ENCODE data around the gene CNRIP1.

The CNRIP1 gene

DNA sequence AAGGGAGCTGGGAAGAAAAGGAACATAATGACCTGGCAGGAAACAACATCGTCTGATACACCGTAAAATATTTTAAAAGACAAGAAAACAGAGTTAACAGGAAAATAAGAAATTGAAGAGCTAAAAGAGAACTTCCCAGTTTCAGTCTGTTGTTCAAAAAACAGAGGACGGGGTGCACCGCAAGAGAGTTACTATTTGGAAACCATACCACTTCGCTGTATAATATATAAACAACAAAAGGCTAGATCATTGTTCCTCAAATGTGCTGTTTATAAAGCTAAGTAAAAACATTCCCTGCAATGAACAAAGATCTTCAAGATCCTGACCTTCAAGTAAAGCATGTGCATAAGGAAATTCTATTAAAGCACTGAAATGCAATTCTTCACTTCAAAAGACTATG is 69.6 kb downstream of the CNRIP1 start:
- no peak for DNase-seq

DNA sequence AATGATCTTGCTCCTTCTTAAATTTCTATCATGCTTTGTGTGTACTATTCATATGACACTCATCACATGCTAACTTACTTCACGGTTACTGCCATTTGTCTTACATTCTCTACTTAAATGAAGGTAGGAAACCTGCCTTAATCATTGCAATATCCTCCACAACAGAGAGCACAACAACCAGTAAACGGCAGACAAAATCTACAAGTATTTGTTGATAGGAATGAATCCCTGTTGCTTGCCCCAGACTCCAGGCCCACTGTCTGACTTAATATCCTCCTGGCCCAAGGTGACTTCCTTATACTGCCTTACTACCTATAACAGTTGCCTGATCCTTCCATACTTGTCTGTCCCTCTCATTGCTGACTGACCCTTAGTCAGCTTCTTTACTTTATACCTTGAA is 70.9 kb downstream of the CNRIP1 start:
- no peak for DNase-seq

- DNase-seq, result no peak
Observed at GRCh38 chr2:68248361-68248760, 71.4 kb downstream of the CNRIP1 start.

DNA sequence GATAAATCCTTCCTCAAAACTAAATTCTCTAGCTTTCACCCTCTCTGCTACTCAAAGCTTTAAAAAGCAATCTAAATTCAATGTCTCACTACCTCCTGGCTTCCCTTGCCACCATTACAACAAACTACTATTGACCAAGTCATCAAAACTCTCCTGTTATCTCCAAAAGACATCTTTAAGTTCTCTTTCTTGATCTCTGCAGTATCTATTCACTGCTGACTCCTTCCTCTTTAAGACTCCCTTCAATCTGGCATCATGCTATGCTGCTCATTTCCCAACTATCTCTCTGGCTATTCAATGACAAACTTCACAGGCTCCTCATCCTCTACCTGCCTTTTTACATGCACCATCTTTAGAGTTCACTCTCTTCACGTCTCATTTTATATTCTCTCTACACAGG is 73.4 kb downstream of the CNRIP1 start:
- DNase-seq, result no peak

- DNase-seq, result no peak
Observed at GRCh38 chr2:68245672-68246071, 74.1 kb downstream of the CNRIP1 start.

GRCh38 chr2:68245066-68245465 is 74.7 kb downstream of the CNRIP1 start:
- no peak for DNase-seq

DNA sequence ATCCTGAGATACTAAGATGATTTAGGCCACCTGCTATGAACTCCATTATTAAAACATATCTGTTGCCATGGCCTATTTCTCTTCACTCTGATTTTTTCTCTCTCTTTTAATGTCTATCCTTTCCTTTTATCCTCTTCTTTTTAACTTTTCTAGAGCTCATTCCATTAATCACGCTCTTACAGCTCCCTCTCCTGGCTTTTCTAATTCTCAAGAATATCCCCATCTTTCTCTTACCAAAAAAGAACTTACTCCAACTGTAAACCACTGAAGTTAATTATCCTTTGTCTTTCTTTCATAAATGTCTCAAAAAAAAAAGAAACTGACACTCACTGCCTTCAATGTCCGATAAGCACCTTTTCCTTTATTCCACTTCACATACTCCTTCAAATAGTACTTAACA is 75.3 kb downstream of the CNRIP1 start:
- DNase-seq, result no peak

Data from right hindlimb (tissue), 1 donor.